GM18498 (cell line): Measurements from ENCODE around the gene HSD17B13.
"Not testable (repeated sequence)": the region's sequence is repeated elsewhere in the genome, so short reads cannot be mapped to it uniquely, and the experiment has no call there.

Source experiments
- ATAC-seq: cut with Tn5 transposase; IDR thresholded peaks from one replicate; pipeline ENCODE4 v1.9.1; 2021; ENCODE audit warnings: mild to moderate bottlenecking, moderate library complexity; ENCODE audit not compliant: unreplicated experiment

The HSD17B13 gene

GRCh38 chr4:87322754-87323153, at the start of gene HSD17B13:
HSD17B13 (minus strand) TSS chr4:87322882; CDS start chr4:87322841, 41 bp downstream.
- ATAC-seq = no peak

GRCh38 chr4:87370068-87370467, 47.4 kb upstream of the HSD17B13 start:
- ATAC-seq = no peak

- no peak for ATAC-seq
Measured at GRCh38 chr4:87366521-87367162, 44.0 kb upstream of the HSD17B13 start.

- no peak for ATAC-seq
Measured at GRCh38 chr4:87365348-87365747, 42.7 kb upstream of the HSD17B13 start.

- no peak for ATAC-seq
Measured at GRCh38 chr4:87363552-87363951, 40.9 kb upstream of the HSD17B13 start.

- ATAC-seq = no peak
Measured at GRCh38 chr4:87360338-87360935, 37.8 kb upstream of the HSD17B13 start.

- ATAC-seq = no peak
Measured at GRCh38 chr4:87359258-87359657, 36.6 kb upstream of the HSD17B13 start.

- no peak for ATAC-seq
Measured at GRCh38 chr4:87356832-87357526, 34.3 kb upstream of the HSD17B13 start.

- peak; percentile 14 for ATAC-seq
Measured at GRCh38 chr4:87354168-87355102, 31.8 kb upstream of the HSD17B13 start.

GRCh38 chr4:87353592-87353991, 30.9 kb upstream of the HSD17B13 start:
- ATAC-seq = peak; percentile 93

GRCh38 chr4:87345139-87345538, 22.5 kb upstream of the HSD17B13 start:
- ATAC-seq = no peak

- ATAC-seq = no peak
Measured at GRCh38 chr4:87342872-87343271, 20.2 kb upstream of the HSD17B13 start.

GRCh38 chr4:87341954-87342635, 19.4 kb upstream of the HSD17B13 start:
- ATAC-seq = not testable (repeated sequence)

- no peak for ATAC-seq
Measured at GRCh38 chr4:87339440-87339839, 16.8 kb upstream of the HSD17B13 start.

GRCh38 chr4:87337361-87337760, 14.7 kb upstream of the HSD17B13 start:
- no peak for ATAC-seq

GRCh38 chr4:87333267-87333666, 10.6 kb upstream of the HSD17B13 start:
- no peak for ATAC-seq

- no peak for ATAC-seq
Measured at GRCh38 chr4:87330761-87331160, 8.1 kb upstream of the HSD17B13 start.

- ATAC-seq = no peak
Measured at GRCh38 chr4:87327136-87327535, 4.5 kb upstream of the HSD17B13 start.

GRCh38 chr4:87326460-87326859, 3.8 kb upstream of the HSD17B13 start:
- no peak for ATAC-seq

GRCh38 chr4:87321888-87322287, 794 bp downstream of the HSD17B13 start:
- no peak for ATAC-seq
